ENCODE results near the gene RBM19. TPM values are rescaled to one million over a fixed set of nuclear protein-coding genes. Genes with fewer than 3 reads are reported as not detected.

Gene RBM19
- total and polyA plus RNA-seq, 4 donors, result 7.9 to 18.7 (median 9.0) TPM

- Histone ChIP-seq H3K9me3 (ENCODE audit: control insufficient read depth in 4 of 4, low read length in 3 of 4) (no peaks in the 10 kb centered on the region), H3K4me3 (ENCODE audit: low read depth in 1 of 3, low read length in 3 of 3) (no peak overlapping the region), H3K36me3 (ENCODE audit: control insufficient read depth in 4 of 4, insufficient read depth in 3 of 4, low read depth in 1 of 4, low read length in 3 of 4) (peaks cover 0 to 11% (median 0%) of the 10 kb centered on the region in 4 donors), H3K4me1 (ENCODE audit: control insufficient read depth in 4 of 4, insufficient read depth in 4 of 4, low read length in 3 of 4) (no peaks in the 10 kb centered on the region), H3K27me3 (ENCODE audit: control insufficient read depth in 4 of 4, insufficient read depth in 4 of 4, low read length in 3 of 4) (no peaks in the 10 kb centered on the region), H3K27ac (ENCODE audit: low read depth in 1 of 2, low read length in 2 of 2) (no peak overlapping the region), H3K9ac (ENCODE audit: low read depth in 1 of 2, low read length in 2 of 2) (no peak overlapping the region)
- DNase-seq (ENCODE audit: low spot score), result no peak
- TF ChIP-seq JUND (IDR thresholded peaks at IDR 0.05) (no peak), MAX (IDR thresholded peaks at IDR 0.05) (no peak), CTCF (IDR thresholded peaks at IDR 0.05; ENCODE audit: low read depth, low read length, missing input control) (no peak), ATF3 (IDR thresholded peaks at IDR 0.05) (no peak), NR2F2 (IDR thresholded peaks at IDR 0.05) (no peak)
- 90% methylated on average over 31 of the region's 31 CpGs for WGBS
Measured at GRCh38 chr12:113844495-113845210, 121.5 kb downstream of the RBM19 start.

GRCh38 chr12:113842699-113843098 lies 123.4 kb downstream of the RBM19 start:
- WGBS, result over 99% methylated on average over 4 of the region's 4 CpGs
- no peak overlapping the region for H3K9ac ChIP-seq (ENCODE audit: low read depth in 1 of 2, low read length in 2 of 2)
- peaks cover 0 to 11% (median 0%) of the 10 kb centered on the region in 4 donors for H3K36me3 ChIP-seq (ENCODE audit: control insufficient read depth in 4 of 4, insufficient read depth in 3 of 4, low read depth in 1 of 4, low read length in 3 of 4)

GRCh38 chr12:113841786-113842185 lies 124.3 kb downstream of the RBM19 start:
- Histone ChIP-seq H3K27ac (ENCODE audit: low read depth in 1 of 2, low read length in 2 of 2) (no peak overlapping the region), H3K36me3 (ENCODE audit: control insufficient read depth in 4 of 4, insufficient read depth in 3 of 4, low read depth in 1 of 4, low read length in 3 of 4) (peaks cover 0 to 11% (median 0%) of the 10 kb centered on the region in 4 donors), H3K27me3 (ENCODE audit: control insufficient read depth in 4 of 4, insufficient read depth in 4 of 4, low read length in 3 of 4) (no peaks in the 10 kb centered on the region), H3K4me1 (ENCODE audit: control insufficient read depth in 4 of 4, insufficient read depth in 4 of 4, low read length in 3 of 4) (no peaks in the 10 kb centered on the region), H3K4me3 (ENCODE audit: low read depth in 1 of 3, low read length in 3 of 3) (no peak overlapping the region), H3K9ac (ENCODE audit: low read depth in 1 of 2, low read length in 2 of 2) (no peak overlapping the region), H3K9me3 (ENCODE audit: control insufficient read depth in 4 of 4, low read length in 3 of 4) (no peaks in the 10 kb centered on the region)
- WGBS, result 97% methylated on average over 3 of the region's 3 CpGs
- DNase-seq (ENCODE audit: low spot score), result no peak
- TF ChIP-seq REST (IDR thresholded peaks at IDR 0.05) (no peak), NR2F2 (IDR thresholded peaks at IDR 0.05) (no peak), JUND (IDR thresholded peaks at IDR 0.05) (no peak), TAF1 (conservative IDR thresholded peaks at IDR 0.05) (no peak), FOXA1 (IDR thresholded peaks at IDR 0.05) (no peak), MAX (IDR thresholded peaks at IDR 0.05) (no peak), ATF3 (IDR thresholded peaks at IDR 0.05) (no peak), RXRA (IDR thresholded peaks at IDR 0.05) (no peak)

More at GRCh38 chr12:113842699-113843098, 123.4 kb downstream of the RBM19 start:
- no peak for TF ChIP-seq HNF4G (IDR thresholded peaks at IDR 0.05)
- TF ChIP-seq HNF4A (conservative IDR thresholded peaks at IDR 0.05), result no peak
- no peak for TF ChIP-seq YY1 (IDR thresholded peaks at IDR 0.05)
- TF ChIP-seq NR2F2 (IDR thresholded peaks at IDR 0.05), result no peak
- TF ChIP-seq FOXA2 (IDR thresholded peaks at IDR 0.05), result no peak
- no peak for DNase-seq (ENCODE audit: low spot score)
- H3K4me1 ChIP-seq (ENCODE audit: control insufficient read depth in 4 of 4, insufficient read depth in 4 of 4, low read length in 3 of 4), result no peaks in the 10 kb centered on the region
- no peak overlapping the region for H3K27ac ChIP-seq (ENCODE audit: low read depth in 1 of 2, low read length in 2 of 2)
- H3K4me3 ChIP-seq (ENCODE audit: low read depth in 1 of 3, low read length in 3 of 3), result no peak overlapping the region
- no peaks in the 10 kb centered on the region for H3K27me3 ChIP-seq (ENCODE audit: control insufficient read depth in 4 of 4, insufficient read depth in 4 of 4, low read length in 3 of 4)
- no peaks in the 10 kb centered on the region for H3K9me3 ChIP-seq (ENCODE audit: control insufficient read depth in 4 of 4, low read length in 3 of 4)
